ENCODE data around the gene PLEKHO1.

DNA sequence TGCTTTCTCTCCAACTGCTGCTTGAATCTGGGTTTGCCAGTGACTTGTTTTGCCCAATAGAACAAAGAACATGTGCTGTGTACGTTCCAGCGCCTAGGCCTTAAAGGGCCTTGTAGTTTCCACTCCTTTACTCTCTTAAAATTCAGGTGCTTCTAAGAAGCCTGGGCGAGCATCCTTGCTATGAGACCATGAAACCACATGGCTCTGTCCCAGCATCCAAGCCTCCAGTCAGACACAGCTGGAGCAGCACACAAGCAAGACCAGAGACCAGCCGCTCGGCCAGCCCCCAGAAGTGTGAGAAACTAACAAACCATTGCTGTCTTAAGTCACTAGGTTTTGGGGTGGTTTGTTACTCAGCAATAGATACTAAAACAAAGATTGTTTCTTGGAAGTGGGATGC is 15.1 kb downstream of the PLEKHO1 start:
- TF ChIP-seq, protein P1, sequence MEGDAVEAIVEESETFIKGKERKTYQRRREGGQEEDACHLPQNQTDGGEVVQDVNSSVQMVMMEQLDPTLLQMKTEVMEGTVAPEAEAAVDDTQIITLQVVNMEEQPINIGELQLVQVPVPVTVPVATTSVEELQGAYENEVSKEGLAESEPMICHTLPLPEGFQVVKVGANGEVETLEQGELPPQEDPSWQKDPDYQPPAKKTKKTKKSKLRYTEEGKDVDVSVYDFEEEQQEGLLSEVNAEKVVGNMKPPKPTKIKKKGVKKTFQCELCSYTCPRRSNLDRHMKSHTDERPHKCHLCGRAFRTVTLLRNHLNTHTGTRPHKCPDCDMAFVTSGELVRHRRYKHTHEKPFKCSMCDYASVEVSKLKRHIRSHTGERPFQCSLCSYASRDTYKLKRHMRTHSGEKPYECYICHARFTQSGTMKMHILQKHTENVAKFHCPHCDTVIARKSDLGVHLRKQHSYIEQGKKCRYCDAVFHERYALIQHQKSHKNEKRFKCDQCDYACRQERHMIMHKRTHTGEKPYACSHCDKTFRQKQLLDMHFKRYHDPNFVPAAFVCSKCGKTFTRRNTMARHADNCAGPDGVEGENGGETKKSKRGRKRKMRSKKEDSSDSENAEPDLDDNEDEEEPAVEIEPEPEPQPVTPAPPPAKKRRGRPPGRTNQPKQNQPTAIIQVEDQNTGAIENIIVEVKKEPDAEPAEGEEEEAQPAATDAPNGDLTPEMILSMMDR (IDR thresholded peaks at IDR 0.05; ENCODE audit: low read depth, low read length): no peak
- TF ChIP-seq, protein P2, sequence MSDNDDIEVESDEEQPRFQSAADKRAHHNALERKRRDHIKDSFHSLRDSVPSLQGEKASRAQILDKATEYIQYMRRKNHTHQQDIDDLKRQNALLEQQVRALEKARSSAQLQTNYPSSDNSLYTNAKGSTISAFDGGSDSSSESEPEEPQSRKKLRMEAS (IDR thresholded peaks at IDR 0.05; ENCODE audit: low read depth, low read length): no peak
- TF ChIP-seq POLR2A (IDR thresholded peaks at IDR 0.05; ENCODE audit: extremely low read depth, insufficient read length): no peak
